Fibroblast of villous mesenchyme (primary cell): ENCODE results near the gene LY6G6D. TPM values are rescaled to one million over a fixed set of nuclear protein-coding genes. Genes with fewer than 3 reads are reported as not detected.

ENCODE experiments used
- DNase-seq: peaks from one replicate; pipeline ENCODE4 v3.0.0-alpha.2; 2010; ENCODE audit warnings: low read depth
- H3K4me3 ChIP-seq: 2 replicates; pipeline ENCODE4 v1.5.1; 2011; ENCODE audit warnings: low read depth, mild to moderate bottlenecking, low read length
- CTCF ChIP-seq: IDR thresholded peaks from 2 replicates; pipeline ENCODE4 v1.5.1; 2012; ENCODE audit warnings: low read depth, mild to moderate bottlenecking, low read length; ENCODE audit not compliant: insufficient read depth
- small RNA-seq: library from RNA; depleted of rRNA; stranded (forward); fragments of <200 nt; gene quantifications from one replicate; pipeline ENCODE3, GENCODE V24; 2012
- total RNA-seq: library from RNA; depleted of rRNA; stranded (reverse); fragments of >200 nt; gene quantifications from 2 replicates; pipeline ENCODE4 v1.2.3, GENCODE V29; 2012

The LY6G6D gene
- total RNA-seq, 1 donor = not detected

GRCh38 chr6:31763619-31763940 lies 48.4 kb downstream of the LY6G6D start:
- no peak for TF ChIP-seq CTCF
- DNase-seq = peak; percentile 46
- no peak overlapping the region for H3K4me3 ChIP-seq

GRCh38 chr6:31764198-31764597 lies 49.0 kb downstream of the LY6G6D start:
- no peak for TF ChIP-seq CTCF
- DNase-seq = no peak
- no peak overlapping the region for H3K4me3 ChIP-seq

- no peak overlapping the region for H3K4me3 ChIP-seq
- DNase-seq = no peak
- no peak for TF ChIP-seq CTCF
Observed at GRCh38 chr6:31765559-31765909, 50.4 kb downstream of the LY6G6D start.

- H3K4me3 ChIP-seq = peak overlapping the region; percentile 42
- no peak for TF ChIP-seq CTCF
- DNase-seq = peak; percentile 14
Observed at GRCh38 chr6:31765910-31766794, 51.0 kb downstream of the LY6G6D start.

- no peak overlapping the region for H3K4me3 ChIP-seq
- DNase-seq = no peak
- TF ChIP-seq CTCF = no peak
Observed at GRCh38 chr6:31767096-31767645, 52.0 kb downstream of the LY6G6D start.

Small RNAs within 50 kb of the gene (small RNA-seq; reads per million reads assigned to genes)
- gene LY6G6D (not detected), gene MIR4646 (not detected), gene MSH5-SAPCD1 (not detected), gene RNU6-850P (not detected), gene SAPCD1 (not detected)

Other genes with a start within 250 kb of the LY6G6D start
- 15.5 and 30.7 TPM in 2 replicates for gene MICB, start 217.2 kb upstream of the LY6G6D start, total RNA-seq
- gene MCCD1, start 186.4 kb upstream of the LY6G6D start, total RNA-seq = not detected in 2 replicates
- 407 and 463 TPM in 2 replicates for gene DDX39B, start 173.3 kb upstream of the LY6G6D start, total RNA-seq
- gene ATP6V1G2, start 168.7 kb upstream of the LY6G6D start, total RNA-seq = 1.3 and 3.0 TPM in 2 replicates
- gene NFKBIL1, start 167.7 kb upstream of the LY6G6D start, total RNA-seq = 12.5 and 20.3 TPM in 2 replicates
- not detected in 2 replicates for gene LTA, start 143.1 kb upstream of the LY6G6D start, total RNA-seq
- under 0.01 TPM in 2 replicates for gene TNF, start 139.8 kb upstream of the LY6G6D start, total RNA-seq
- gene LTB, start 132.9 kb upstream of the LY6G6D start, total RNA-seq = 0.32 TPM in 1 of 2 replicates, not detected in the other
- not detected in 2 replicates for gene LST1, start 129.1 kb upstream of the LY6G6D start, total RNA-seq
- gene NCR3, start 122.3 kb upstream of the LY6G6D start, total RNA-seq = not detected in 2 replicates
- gene AIF1, start 100.1 kb upstream of the LY6G6D start, total RNA-seq = not detected in 2 replicates
- 75.4 and 84.2 TPM in 2 replicates for gene PRRC2A, start 94.6 kb upstream of the LY6G6D start, total RNA-seq
- 123 and 166 TPM in 2 replicates for gene BAG6, start 62.7 kb upstream of the LY6G6D start, total RNA-seq
- 0.43 and 0.97 TPM in 2 replicates for gene APOM, start 59.5 kb upstream of the LY6G6D start, total RNA-seq
- 20.7 and 21.9 TPM in 2 replicates for gene C6orf47, start 54.6 kb upstream of the LY6G6D start, total RNA-seq
- 16.1 and 20.7 TPM in 2 replicates for gene GPANK1, start 50.4 kb upstream of the LY6G6D start, total RNA-seq
- 136 and 144 TPM in 2 replicates for gene CSNK2B, start 49.3 kb upstream of the LY6G6D start, total RNA-seq
- 3.2 and 3.9 TPM in 2 replicates for gene LY6G5B, start 45.4 kb upstream of the LY6G6D start, total RNA-seq
- 0.43 and 0.64 TPM in 2 replicates for gene LY6G5C, start 34.3 kb upstream of the LY6G6D start, total RNA-seq
- gene ABHD16A, start 12.0 kb upstream of the LY6G6D start, total RNA-seq = 43.2 and 76.0 TPM in 2 replicates
- gene LY6G6F, start 8.5 kb upstream of the LY6G6D start, total RNA-seq = not detected in 2 replicates
- gene LY6G6C, start 6.4 kb downstream of the LY6G6D start, total RNA-seq = not detected in 2 replicates
- gene MPIG6B, start 8.0 kb downstream of the LY6G6D start, total RNA-seq = not detected in 2 replicates
- 60.5 and 68.0 TPM in 2 replicates for gene DDAH2, start 14.0 kb downstream of the LY6G6D start, total RNA-seq
- 586 and 701 TPM in 2 replicates for gene CLIC1, start 21.2 kb downstream of the LY6G6D start, total RNA-seq
- gene MSH5, start 24.7 kb downstream of the LY6G6D start, total RNA-seq = 9.5 and 13.9 TPM in 2 replicates
- 0.43 and 1.3 TPM in 2 replicates for gene SAPCD1, start 47.3 kb downstream of the LY6G6D start, total RNA-seq
- gene VWA7, start 62.0 kb downstream of the LY6G6D start, total RNA-seq = under 0.01 TPM in 2 replicates
- 60.0 and 73.1 TPM in 2 replicates for gene VARS1, start 80.4 kb downstream of the LY6G6D start, total RNA-seq
- gene LSM2, start 91.6 kb downstream of the LY6G6D start, total RNA-seq = 21.6 and 23.7 TPM in 2 replicates
- gene HSPA1L, start 99.9 kb downstream of the LY6G6D start, total RNA-seq = 0.86 and 0.97 TPM in 2 replicates
- 77.0 and 132 TPM in 2 replicates for gene HSPA1A, start 100.2 kb downstream of the LY6G6D start, total RNA-seq
- gene HSPA1B, start 112.4 kb downstream of the LY6G6D start, total RNA-seq = 84.4 and 148 TPM in 2 replicates
- 70.8 and 77.6 TPM in 2 replicates for gene NEU1, start 147.5 kb downstream of the LY6G6D start, total RNA-seq
- gene SLC44A4, start 163.6 kb downstream of the LY6G6D start, total RNA-seq = not detected in 2 replicates
- gene EHMT2, start 182.3 kb downstream of the LY6G6D start, total RNA-seq = 38.0 and 42.7 TPM in 2 replicates
- gene ZBTB12, start 186.7 kb downstream of the LY6G6D start, total RNA-seq = 1.9 and 3.0 TPM in 2 replicates
- 1.3 and 2.3 TPM in 2 replicates for gene C2, start 212.4 kb downstream of the LY6G6D start, total RNA-seq
- 3.5 and 12.1 TPM in 2 replicates for gene CFB, start 230.7 kb downstream of the LY6G6D start, total RNA-seq
- 106 and 120 TPM in 2 replicates for gene NELFE, start 243.6 kb downstream of the LY6G6D start, total RNA-seq
- 52.2 and 58.9 TPM in 2 replicates for gene SKIC2, start 243.8 kb downstream of the LY6G6D start, total RNA-seq